Neural progenitor cell (in vitro differentiated cells): Measurements from ENCODE around the gene TBC1D2B. TPM values are rescaled to one million over a fixed set of nuclear protein-coding genes. Genes with fewer than 3 reads are reported as not detected.

Experiments
- DNase-seq: peaks from one replicate; pipeline ENCODE4 v3.0.0-alpha.2; 2016; ENCODE audit warnings: low spot score
- H2AFZ ChIP-seq: fragments of 200-600 bp; sonication (generic); replicated peaks from 2 replicates; pipeline ENCODE4 v1.6.1; 2016; ENCODE audit warnings: antibody characterized with exemption
- H3F3A ChIP-seq: fragments of 200-600 bp; sonication (generic); 2 replicates; pipeline ENCODE4 v1.6.1; 2016; ENCODE audit warnings: antibody characterized with exemption, low read depth
- H3K27ac ChIP-seq: fragments of 200-600 bp; sonication (generic); 2 replicates; pipeline ENCODE4 v1.5.1; 2016; ENCODE audit warnings: mild to moderate bottlenecking
- H3K27me3 ChIP-seq: fragments of 200-600 bp; sonication (generic); 2 replicates; pipeline ENCODE4 v1.6.1; 2016; ENCODE audit warnings: mild to moderate bottlenecking, moderate library complexity
- H3K36me3 ChIP-seq: fragments of 200-600 bp; sonication (generic); 2 replicates; pipeline ENCODE4 v1.5.1; 2016
- H3K4me1 ChIP-seq: fragments of 200-600 bp; sonication (generic); 2 replicates; pipeline ENCODE4 v1.6.1; 2016; ENCODE audit warnings: mixed run types
- H3K4me2 ChIP-seq: fragments of 200-600 bp; sonication (generic); 2 replicates; pipeline ENCODE4 v1.6.1; 2016
- H3K4me3 ChIP-seq: fragments of 200-600 bp; sonication (generic); 2 replicates; pipeline ENCODE4 v1.5.1; 2016
- H3K79me2 ChIP-seq: fragments of 200-600 bp; sonication (generic); 2 replicates; pipeline ENCODE4 v1.6.1; 2016; ENCODE audit warnings: low read depth
- H3K9ac ChIP-seq: fragments of 200-600 bp; sonication (generic); 2 replicates; pipeline ENCODE4 v1.6.1; 2016
- H3K9me3 ChIP-seq: fragments of 200-600 bp; sonication (generic); 2 replicates; pipeline ENCODE4 v1.5.1; 2016; ENCODE audit warnings: low read depth
- H4K20me1 ChIP-seq: fragments of 200-600 bp; sonication (generic); 2 replicates; pipeline ENCODE4 v1.6.1; 2016; ENCODE audit warnings: low read depth
- H3K27ac Mint-ChIP-seq: 3 replicates; pipeline ENCODE4 v1.8.0; 2021; ENCODE audit warnings: mixed read lengths
- H3K27me3 Mint-ChIP-seq: 2 replicates; pipeline ENCODE4 v1.8.0; 2022; ENCODE audit warnings: low read depth, mild to moderate bottlenecking, inconsistent platforms, moderate library complexity, mixed read lengths; ENCODE audit not compliant: insufficient read depth
- H3K36me3 Mint-ChIP-seq: 3 replicates; pipeline ENCODE4 v1.8.0; 2021; ENCODE audit warnings: mixed read lengths
- H3K4me1 Mint-ChIP-seq: 3 replicates; pipeline ENCODE4 v1.8.0; 2021; ENCODE audit warnings: mixed read lengths
- H3K4me3 Mint-ChIP-seq: 3 replicates; pipeline ENCODE4 v1.8.0; 2021; ENCODE audit warnings: mild to moderate bottlenecking, moderate library complexity, mixed read lengths
- H3K9me3 Mint-ChIP-seq: 3 replicates; pipeline ENCODE4 v1.8.0; 2020; ENCODE audit warnings: mixed read lengths
- EZH2 ChIP-seq: fragments of 200-600 bp; sonication (generic); IDR thresholded peaks from 2 replicates; pipeline ENCODE4 v1.6.1; 2017; ENCODE audit warnings: antibody characterized with exemption, mild to moderate bottlenecking, moderate library complexity
- EZH2phosphoT487 ChIP-seq: fragments of 200-600 bp; sonication (generic); IDR thresholded peaks from 2 replicates; pipeline ENCODE4 v1.6.1; 2017; ENCODE audit warnings: antibody characterized with exemption
- total RNA-seq: library from RNA; depleted of rRNA; stranded (reverse); fragments of >200 nt; gene quantifications from 2 replicates; pipeline ENCODE4 v1.2.3, GENCODE V29; 2015; ENCODE audit warnings: low replicate concordance
- TF ChIP-seq, protein P1 (sequence below): fragments of 200-600 bp; sonication (generic); IDR thresholded peaks from 2 replicates; pipeline ENCODE4 v1.5.1; 2017; ENCODE audit warnings: antibody characterized with exemption, mild to moderate bottlenecking

TBC1D2B gene
- total RNA-seq, 1 donor from 2014 or later, result 11.7 TPM

DNA sequence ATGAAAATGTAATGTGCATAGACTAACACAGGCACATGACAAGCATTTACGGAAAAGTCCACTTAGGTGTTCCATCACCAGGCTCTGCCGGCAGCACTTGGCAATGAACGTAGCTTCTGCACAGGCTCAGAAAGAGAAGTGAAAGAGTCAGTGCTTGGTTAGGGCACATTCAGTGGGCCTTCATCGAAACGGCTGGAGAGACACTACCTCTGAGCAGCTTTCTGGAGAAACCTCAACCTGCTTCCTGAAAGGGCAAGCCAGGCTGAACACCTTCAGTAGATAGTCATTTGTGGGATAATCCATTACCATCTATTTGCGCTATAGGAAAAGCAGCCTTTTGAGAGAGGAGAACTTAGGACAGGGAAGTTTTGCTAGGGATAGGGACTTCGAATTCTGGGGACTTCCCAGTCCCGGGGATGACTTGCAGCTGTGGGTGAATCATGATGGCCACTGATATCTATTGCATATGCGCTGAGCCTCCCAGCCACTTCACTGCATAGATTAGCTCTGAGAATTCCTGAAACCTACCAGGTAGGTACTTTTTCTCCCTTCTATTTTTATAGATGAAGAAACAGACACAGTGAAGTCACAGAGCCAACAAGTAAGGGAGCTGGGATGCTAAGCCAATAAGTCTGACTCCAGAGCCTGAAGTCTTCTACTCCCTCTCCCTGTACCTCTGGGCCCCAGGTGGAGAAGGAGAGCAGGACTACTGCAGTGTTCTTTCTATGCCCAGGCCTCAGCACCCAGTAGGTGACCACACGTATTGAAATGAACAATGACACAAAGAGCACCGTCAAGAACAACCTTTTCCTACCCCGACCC, 10.7 kb upstream of the TBC1D2B start:
- Mint-ChIP-seq H3K4me1 (no peaks in the 10 kb centered on the region), H3K27ac (no peak overlapping the region)
- TF ChIP-seq, protein P1, sequence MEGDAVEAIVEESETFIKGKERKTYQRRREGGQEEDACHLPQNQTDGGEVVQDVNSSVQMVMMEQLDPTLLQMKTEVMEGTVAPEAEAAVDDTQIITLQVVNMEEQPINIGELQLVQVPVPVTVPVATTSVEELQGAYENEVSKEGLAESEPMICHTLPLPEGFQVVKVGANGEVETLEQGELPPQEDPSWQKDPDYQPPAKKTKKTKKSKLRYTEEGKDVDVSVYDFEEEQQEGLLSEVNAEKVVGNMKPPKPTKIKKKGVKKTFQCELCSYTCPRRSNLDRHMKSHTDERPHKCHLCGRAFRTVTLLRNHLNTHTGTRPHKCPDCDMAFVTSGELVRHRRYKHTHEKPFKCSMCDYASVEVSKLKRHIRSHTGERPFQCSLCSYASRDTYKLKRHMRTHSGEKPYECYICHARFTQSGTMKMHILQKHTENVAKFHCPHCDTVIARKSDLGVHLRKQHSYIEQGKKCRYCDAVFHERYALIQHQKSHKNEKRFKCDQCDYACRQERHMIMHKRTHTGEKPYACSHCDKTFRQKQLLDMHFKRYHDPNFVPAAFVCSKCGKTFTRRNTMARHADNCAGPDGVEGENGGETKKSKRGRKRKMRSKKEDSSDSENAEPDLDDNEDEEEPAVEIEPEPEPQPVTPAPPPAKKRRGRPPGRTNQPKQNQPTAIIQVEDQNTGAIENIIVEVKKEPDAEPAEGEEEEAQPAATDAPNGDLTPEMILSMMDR, result no peak
- TF ChIP-seq EZH2, result no peak
- TF ChIP-seq EZH2phosphoT487, result no peak

DNA sequence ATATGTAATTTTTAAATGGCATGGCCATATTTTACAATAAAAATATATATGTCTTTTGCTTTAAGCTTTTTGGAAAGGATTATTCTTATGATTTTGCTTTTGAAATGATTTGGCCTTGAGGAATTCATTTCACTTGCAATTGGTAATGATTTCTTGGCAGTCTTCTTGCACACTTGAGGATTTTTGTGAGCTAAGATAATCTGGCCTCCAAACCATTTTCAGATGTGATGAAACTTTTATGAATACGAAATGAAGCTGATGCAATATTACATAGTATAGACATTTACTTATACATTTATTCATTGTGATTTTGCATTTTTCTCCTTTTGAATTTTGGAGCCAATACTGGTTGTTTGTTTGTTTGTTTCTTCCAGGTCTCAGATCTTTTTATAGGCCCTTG, 8.4 kb upstream of the TBC1D2B start:
- no peaks in the 10 kb centered on the region for H3K4me1 Mint-ChIP-seq
- H3K4me3 Mint-ChIP-seq, result no peak overlapping the region
- Histone ChIP-seq H3K27ac (no peak overlapping the region), H3K9me3 (no peaks in the 10 kb centered on the region), H3K36me3 (no peaks in the 10 kb centered on the region), H3F3A (no peaks in the 10 kb centered on the region), H3K9ac (no peak overlapping the region), H3K4me3 (no peak overlapping the region), H3K4me2 (no peak overlapping the region), H4K20me1 (no peaks in the 10 kb centered on the region), H3K79me2 (no peaks in the 10 kb centered on the region), H3K4me1 (no peaks in the 10 kb centered on the region), H3K27me3 (no peaks in the 10 kb centered on the region), H2AFZ (no peak overlapping the region)
- H3K27me3 Mint-ChIP-seq, result peaks cover 7% of the 10 kb centered on the region
- DNase-seq, result no peak
- no peak overlapping the region for H3K27ac Mint-ChIP-seq
- no peaks in the 10 kb centered on the region for H3K36me3 Mint-ChIP-seq
- no peaks in the 10 kb centered on the region for H3K9me3 Mint-ChIP-seq
- TF ChIP-seq, protein P1, result no peak
- TF ChIP-seq EZH2, result no peak
- no peak for TF ChIP-seq EZH2phosphoT487

More for the DNA sequence above, 10.7 kb upstream of the TBC1D2B start:
- Histone ChIP-seq H2AFZ (no peak overlapping the region), H3K9me3 (no peaks in the 10 kb centered on the region), H3K36me3 (no peaks in the 10 kb centered on the region), H3K79me2 (no peaks in the 10 kb centered on the region), H4K20me1 (no peaks in the 10 kb centered on the region), H3K4me3 (no peak overlapping the region), H3K9ac (no peak overlapping the region), H3K27me3 (no peaks in the 10 kb centered on the region), H3F3A (no peaks in the 10 kb centered on the region), H3K4me2 (no peak overlapping the region), H3K27ac (no peak overlapping the region), H3K4me1 (no peaks in the 10 kb centered on the region)
- no peak for DNase-seq
- H3K36me3 Mint-ChIP-seq, result no peaks in the 10 kb centered on the region
- peaks cover 7% of the 10 kb centered on the region for H3K27me3 Mint-ChIP-seq
- H3K9me3 Mint-ChIP-seq, result no peaks in the 10 kb centered on the region
- no peak overlapping the region for H3K4me3 Mint-ChIP-seq

DNA sequence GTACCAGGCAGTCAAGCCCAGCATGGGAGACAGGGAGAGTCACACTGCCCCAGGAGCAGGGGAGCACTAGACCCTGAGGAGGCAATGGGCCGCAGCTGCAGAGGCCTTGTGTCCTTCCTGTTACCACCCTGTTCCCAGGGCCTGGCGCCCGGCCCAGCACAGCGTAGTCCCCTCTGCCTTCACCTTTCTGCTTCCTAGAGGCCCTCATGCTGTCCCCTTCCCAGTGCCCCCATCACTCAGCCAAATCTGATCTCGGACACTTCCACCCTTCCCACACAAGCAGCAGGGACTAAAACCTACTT, 6.9 kb upstream of the TBC1D2B start:
- Histone ChIP-seq H3F3A (no peaks in the 10 kb centered on the region), H3K27ac (no peak overlapping the region), H3K27me3 (no peaks in the 10 kb centered on the region), H2AFZ (no peak overlapping the region), H3K36me3 (no peaks in the 10 kb centered on the region), H3K4me1 (no peaks in the 10 kb centered on the region), H3K4me2 (no peak overlapping the region), H4K20me1 (no peaks in the 10 kb centered on the region), H3K9me3 (no peaks in the 10 kb centered on the region), H3K9ac (no peak overlapping the region), H3K4me3 (no peak overlapping the region), H3K79me2 (no peaks in the 10 kb centered on the region)
- Mint-ChIP-seq H3K27me3 (peaks cover 7% of the 10 kb centered on the region), H3K27ac (no peak overlapping the region), H3K9me3 (no peaks in the 10 kb centered on the region), H3K4me3 (no peak overlapping the region), H3K4me1 (no peaks in the 10 kb centered on the region), H3K36me3 (no peaks in the 10 kb centered on the region)
- TF ChIP-seq EZH2 (no peak), EZH2phosphoT487 (no peak)
- TF ChIP-seq, protein P1, result no peak
- no peak for DNase-seq
